Activated effector memory CD4-positive, alpha-beta T cell treated with Interleukin-2 at 50 U/mL for 16 hours (primary cell): ENCODE measurements around the gene SLC39A5.
"Not testable (repeated sequence)": the region's sequence is repeated elsewhere in the genome, so short reads cannot be mapped to it uniquely, and the experiment has no call there.

Experiments
- DNase-seq: peaks from one replicate; pipeline ENCODE4 v3.0.0-alpha.2; 2020

The SLC39A5 gene

GRCh38 chr12:56282030-56282429, 52.2 kb downstream of the SLC39A5 start:
- no peak for DNase-seq

- DNase-seq, result no peak
These were observed 52.7 kb downstream of the SLC39A5 start for GRCh38 chr12:56282579-56282978.

GRCh38 chr12:56284263-56284662, 54.4 kb downstream of the SLC39A5 start:
- not testable (repeated sequence) for DNase-seq

- DNase-seq, result no peak
These were observed 56.4 kb downstream of the SLC39A5 start for GRCh38 chr12:56286044-56286830.
